Measurements from ENCODE around the gene KCTD17.

Gene KCTD17

GRCh38 chr22:37014835-37015586 lies 36.5 kb upstream of the KCTD17 start:
- no peak overlapping the region for H2AFZ ChIP-seq (ENCODE audit: low read depth, low read length)
- H3K4me1 ChIP-seq (ENCODE audit: insufficient read depth, low read length) = peaks cover 7% of the 10 kb centered on the region
- H3K9me3 ChIP-seq (ENCODE audit: low read length) = no peaks in the 10 kb centered on the region
- H3K27me3 ChIP-seq (ENCODE audit: insufficient read depth, low read length) = no peaks in the 10 kb centered on the region
- no peak overlapping the region for H3K4me3 ChIP-seq (ENCODE audit: low read length)
- no peaks in the 10 kb centered on the region for H3K36me3 ChIP-seq (ENCODE audit: insufficient read depth, low read length)

GRCh38 chr22:37015587-37015878 lies 36.0 kb upstream of the KCTD17 start:
- Histone ChIP-seq H3K27me3 (ENCODE audit: insufficient read depth, low read length) (no peaks in the 10 kb centered on the region), H3K36me3 (ENCODE audit: insufficient read depth, low read length) (no peaks in the 10 kb centered on the region), H3K4me1 (ENCODE audit: insufficient read depth, low read length) (peaks cover 12% of the 10 kb centered on the region), H2AFZ (ENCODE audit: low read depth, low read length) (no peak overlapping the region), H3K9me3 (ENCODE audit: low read length) (no peaks in the 10 kb centered on the region), H3K4me3 (ENCODE audit: low read length) (no peak overlapping the region)

DNA sequence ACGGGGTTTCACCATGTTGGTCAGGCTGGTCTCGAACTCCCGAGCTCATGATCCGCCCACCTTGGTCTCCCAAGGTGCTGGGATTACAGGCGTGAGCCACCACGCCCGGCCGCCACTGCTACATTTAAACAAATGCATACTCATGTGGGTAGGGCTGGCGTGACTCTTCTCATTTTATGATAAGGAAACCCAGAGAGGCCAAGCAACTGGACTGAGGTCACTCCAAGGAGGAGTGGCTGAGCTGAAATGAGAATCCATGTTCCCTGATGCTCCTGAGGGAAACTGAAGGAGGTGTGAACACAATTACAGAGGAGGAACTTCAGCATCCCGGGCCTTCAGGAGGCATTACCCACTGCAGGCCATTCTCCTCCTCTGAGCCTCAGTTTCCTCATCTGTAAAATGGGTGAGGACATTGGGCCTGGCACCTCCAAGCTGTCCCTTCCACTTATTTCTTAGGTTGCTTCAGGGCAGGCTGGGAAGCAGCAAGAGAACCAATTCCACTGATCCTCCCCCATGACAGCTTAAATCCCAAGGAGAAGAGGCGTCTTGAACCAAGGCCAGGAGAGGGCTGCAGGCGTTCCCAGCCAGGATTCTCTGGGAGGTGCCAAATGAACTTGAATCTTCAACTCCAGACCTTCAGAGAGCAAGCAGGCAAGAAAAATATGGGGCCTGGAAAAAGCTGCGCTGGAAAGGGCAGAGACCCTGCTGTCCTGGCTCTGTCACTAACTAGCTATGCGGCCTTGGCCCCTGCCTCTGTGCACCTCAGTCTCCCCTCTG lies 35.2 kb upstream of the KCTD17 start:
- Histone ChIP-seq H2AFZ (ENCODE audit: low read depth, low read length) (no peak overlapping the region), H3K9me3 (ENCODE audit: low read length) (no peaks in the 10 kb centered on the region), H3K4me1 (ENCODE audit: insufficient read depth, low read length) (peaks cover 13% of the 10 kb centered on the region), H3K4me3 (ENCODE audit: low read length) (no peak overlapping the region), H3K36me3 (ENCODE audit: insufficient read depth, low read length) (no peaks in the 10 kb centered on the region), H3K27me3 (ENCODE audit: insufficient read depth, low read length) (no peaks in the 10 kb centered on the region)

GRCh38 chr22:37017356-37017755 lies 34.2 kb upstream of the KCTD17 start:
- no peaks in the 10 kb centered on the region for H3K36me3 ChIP-seq (ENCODE audit: insufficient read depth, low read length)
- no peaks in the 10 kb centered on the region for H3K9me3 ChIP-seq (ENCODE audit: low read length)
- H3K4me3 ChIP-seq (ENCODE audit: low read length) = no peak overlapping the region
- peaks cover 13% of the 10 kb centered on the region for H3K4me1 ChIP-seq (ENCODE audit: insufficient read depth, low read length)
- H3K27me3 ChIP-seq (ENCODE audit: insufficient read depth, low read length) = no peaks in the 10 kb centered on the region
- H2AFZ ChIP-seq (ENCODE audit: low read depth, low read length) = no peak overlapping the region

DNA sequence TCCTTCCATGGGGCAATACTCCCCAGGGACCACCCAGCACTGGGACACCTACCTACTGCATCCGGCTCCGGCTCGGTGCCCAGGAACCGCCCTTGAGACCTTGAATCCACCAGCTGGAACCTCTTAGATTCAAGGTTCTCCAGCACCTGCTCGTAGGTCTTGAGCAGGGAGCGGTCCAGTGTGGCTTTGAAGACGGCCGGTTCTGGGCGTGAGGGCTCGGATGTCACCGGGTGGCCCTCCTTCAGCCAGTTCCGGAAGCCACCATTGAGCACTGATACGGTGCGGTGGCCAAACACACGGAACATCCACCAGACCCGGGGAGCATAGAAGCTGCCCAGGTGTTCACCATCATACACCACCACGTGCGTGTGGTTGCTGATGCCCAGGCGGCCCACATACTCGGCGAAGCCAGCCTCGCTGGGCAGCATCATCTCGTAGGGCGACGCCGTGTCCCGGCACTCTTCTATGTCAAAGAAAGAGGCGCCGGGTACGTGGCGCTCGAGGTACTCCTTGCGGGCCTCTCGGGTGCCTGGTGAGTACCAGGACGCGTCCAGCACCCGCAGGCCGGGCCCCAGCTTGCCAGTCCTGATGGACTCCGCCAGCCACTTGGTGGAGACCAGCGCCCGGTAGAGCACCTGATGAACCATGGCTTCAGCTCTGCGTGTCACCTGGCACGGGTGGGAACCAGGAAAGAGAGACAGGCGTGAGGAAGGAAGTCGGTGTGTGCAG lies 33.3 kb upstream of the KCTD17 start:
- Histone ChIP-seq H3K27me3 (ENCODE audit: insufficient read depth, low read length) (no peaks in the 10 kb centered on the region), H3K4me3 (ENCODE audit: low read length) (peak overlapping the region; percentile 77), H3K9me3 (ENCODE audit: low read length) (no peaks in the 10 kb centered on the region), H3K36me3 (ENCODE audit: insufficient read depth, low read length) (no peaks in the 10 kb centered on the region), H3K4me1 (ENCODE audit: insufficient read depth, low read length) (peaks cover 13% of the 10 kb centered on the region), H2AFZ (ENCODE audit: low read depth, low read length) (no peak overlapping the region)

GRCh38 chr22:37018815-37019308 lies 32.7 kb upstream of the KCTD17 start:
- Histone ChIP-seq H3K9me3 (ENCODE audit: low read length) (no peaks in the 10 kb centered on the region), H2AFZ (ENCODE audit: low read depth, low read length) (peak overlapping the region; percentile 41), H3K4me3 (ENCODE audit: low read length) (peak overlapping the region; percentile 77), H3K36me3 (ENCODE audit: insufficient read depth, low read length) (peaks cover 3% of the 10 kb centered on the region), H3K27me3 (ENCODE audit: insufficient read depth, low read length) (no peaks in the 10 kb centered on the region), H3K4me1 (ENCODE audit: insufficient read depth, low read length) (peaks cover 13% of the 10 kb centered on the region)

- H3K36me3 ChIP-seq (ENCODE audit: insufficient read depth, low read length) = peaks cover 8% of the 10 kb centered on the region
- peak within 1 kb of the TSS; percentile 77 for H3K4me3 ChIP-seq (ENCODE audit: low read length)
- peak within 1 kb of the TSS; percentile 95 for H2AFZ ChIP-seq (ENCODE audit: low read depth, low read length)
- no peaks in the 10 kb centered on the region for H3K27me3 ChIP-seq (ENCODE audit: insufficient read depth, low read length)
- no peaks in the 10 kb centered on the region for H3K9me3 ChIP-seq (ENCODE audit: low read length)
- H3K4me1 ChIP-seq (ENCODE audit: insufficient read depth, low read length) = peaks cover 13% of the 10 kb centered on the region
Observed at GRCh38 chr22:37019309-37020191, 32.0 kb upstream of the KCTD17 start, which contains the start of the genes MPST and TST. MPST (plus strand) TSS chr22:37019742; CDS start chr22:37019837, 95 bp downstream. TST (minus strand) TSS chr22:37019447; CDS start chr22:37018732, 715 bp downstream.

DNA sequence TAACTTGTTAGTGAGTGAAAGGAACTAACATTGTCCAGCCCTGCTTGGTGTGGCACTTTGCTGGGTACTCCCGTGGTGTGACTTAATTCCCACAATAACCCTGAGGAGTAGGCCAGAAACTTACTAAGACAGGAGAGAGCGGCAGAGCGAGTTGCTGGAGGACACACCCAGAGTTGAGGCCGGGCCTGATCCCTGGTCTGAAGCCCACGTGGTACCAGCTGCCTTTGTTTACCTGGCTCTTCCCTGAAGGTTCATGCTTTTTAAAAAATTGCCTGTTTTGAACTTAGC lies 31.4 kb upstream of the KCTD17 start:
- Histone ChIP-seq H3K36me3 (ENCODE audit: insufficient read depth, low read length) (peaks cover 12% of the 10 kb centered on the region), H3K4me1 (ENCODE audit: insufficient read depth, low read length) (peaks cover 13% of the 10 kb centered on the region), H3K27me3 (ENCODE audit: insufficient read depth, low read length) (no peaks in the 10 kb centered on the region), H3K9me3 (ENCODE audit: low read length) (no peaks in the 10 kb centered on the region), H2AFZ (ENCODE audit: low read depth, low read length) (peak overlapping the region; percentile 95), H3K4me3 (ENCODE audit: low read length) (peak overlapping the region; percentile 77)

DNA sequence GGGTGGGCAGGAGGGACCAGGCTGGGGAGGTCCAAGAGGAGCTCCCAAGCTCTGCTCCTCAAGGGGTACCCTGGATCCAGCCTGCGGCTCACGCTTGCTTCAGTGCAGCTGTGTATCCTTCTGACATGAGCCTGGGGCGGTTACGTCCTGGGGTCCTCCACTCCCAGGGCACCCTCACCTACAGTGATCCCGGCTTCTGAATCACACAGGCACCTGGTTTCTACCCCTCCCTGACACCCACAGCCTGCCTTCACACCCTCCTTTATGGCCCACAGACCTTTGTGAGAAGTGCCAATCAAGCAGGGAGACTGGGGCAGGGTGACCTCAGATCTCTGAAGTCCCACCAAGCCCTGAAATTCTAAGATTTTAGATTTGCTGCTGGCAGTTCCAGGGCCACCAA lies 30.5 kb upstream of the KCTD17 start:
- no peaks in the 10 kb centered on the region for H3K9me3 ChIP-seq (ENCODE audit: low read length)
- H3K4me3 ChIP-seq (ENCODE audit: low read length) = peak overlapping the region; percentile 15
- H3K36me3 ChIP-seq (ENCODE audit: insufficient read depth, low read length) = peaks cover 21% of the 10 kb centered on the region
- H3K4me1 ChIP-seq (ENCODE audit: insufficient read depth, low read length) = peaks cover 13% of the 10 kb centered on the region
- no peak overlapping the region for H2AFZ ChIP-seq (ENCODE audit: low read depth, low read length)
- no peaks in the 10 kb centered on the region for H3K27me3 ChIP-seq (ENCODE audit: insufficient read depth, low read length)

- H3K4me1 ChIP-seq (ENCODE audit: insufficient read depth, low read length) = peaks cover 13% of the 10 kb centered on the region
- H2AFZ ChIP-seq (ENCODE audit: low read depth, low read length) = no peak overlapping the region
- no peak overlapping the region for H3K4me3 ChIP-seq (ENCODE audit: low read length)
- H3K9me3 ChIP-seq (ENCODE audit: low read length) = no peaks in the 10 kb centered on the region
- H3K27me3 ChIP-seq (ENCODE audit: insufficient read depth, low read length) = no peaks in the 10 kb centered on the region
- peaks cover 29% of the 10 kb centered on the region for H3K36me3 ChIP-seq (ENCODE audit: insufficient read depth, low read length)
Observed at GRCh38 chr22:37021710-37022482, 29.6 kb upstream of the KCTD17 start.

DNA sequence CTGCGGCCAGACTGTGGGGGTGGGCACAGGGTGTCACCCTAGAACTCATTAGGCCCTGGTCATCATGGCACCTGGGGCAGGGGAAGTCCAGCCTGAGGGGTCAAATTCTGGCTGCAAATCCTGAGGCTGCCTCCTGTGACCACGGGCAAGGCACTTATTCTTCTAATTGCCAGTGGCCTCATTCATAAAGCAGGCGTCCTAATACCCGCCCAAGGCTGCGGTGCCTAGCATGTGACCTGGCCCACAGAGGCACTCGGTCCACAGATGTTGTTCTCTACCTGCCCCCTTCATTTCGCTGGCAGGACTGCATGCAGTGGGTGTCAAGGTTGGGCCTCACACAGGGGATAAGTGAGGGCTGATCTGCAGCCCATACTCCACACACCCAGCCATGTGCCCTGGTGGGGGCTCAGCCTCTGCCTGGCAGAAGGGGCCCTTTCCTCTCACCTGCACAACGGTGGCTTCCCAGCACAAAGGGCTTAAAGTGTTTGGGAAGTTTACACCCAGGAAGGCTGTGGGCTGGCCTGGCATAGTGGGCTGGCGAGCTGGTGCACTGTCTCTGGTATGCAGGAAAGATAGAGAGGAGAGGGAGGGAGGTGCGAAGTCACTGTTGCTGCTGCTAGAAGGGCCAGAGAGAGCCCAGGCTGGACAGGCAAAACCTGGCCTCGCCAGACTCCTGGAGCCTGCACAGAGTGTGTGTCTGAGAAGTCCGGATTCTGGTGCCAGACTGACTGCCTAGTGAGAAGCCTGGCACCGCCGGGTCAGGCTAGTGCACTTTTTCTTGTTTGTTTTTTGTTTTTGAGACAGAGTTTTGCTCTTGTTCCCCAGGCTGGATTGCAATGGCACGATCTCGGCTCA lies 28.8 kb upstream of the KCTD17 start:
- Histone ChIP-seq H3K4me1 (ENCODE audit: insufficient read depth, low read length) (peaks cover 13% of the 10 kb centered on the region), H3K4me3 (ENCODE audit: low read length) (no peak overlapping the region), H3K27me3 (ENCODE audit: insufficient read depth, low read length) (no peaks in the 10 kb centered on the region), H2AFZ (ENCODE audit: low read depth, low read length) (no peak overlapping the region), H3K9me3 (ENCODE audit: low read length) (no peaks in the 10 kb centered on the region), H3K36me3 (ENCODE audit: insufficient read depth, low read length) (peaks cover 35% of the 10 kb centered on the region)
